ENCODE data around the gene WDR26.
"Not testable (repeated sequence)": the region's sequence is repeated elsewhere in the genome, so short reads cannot be mapped to it uniquely, and the experiment has no call there.

The WDR26 gene

DNA sequence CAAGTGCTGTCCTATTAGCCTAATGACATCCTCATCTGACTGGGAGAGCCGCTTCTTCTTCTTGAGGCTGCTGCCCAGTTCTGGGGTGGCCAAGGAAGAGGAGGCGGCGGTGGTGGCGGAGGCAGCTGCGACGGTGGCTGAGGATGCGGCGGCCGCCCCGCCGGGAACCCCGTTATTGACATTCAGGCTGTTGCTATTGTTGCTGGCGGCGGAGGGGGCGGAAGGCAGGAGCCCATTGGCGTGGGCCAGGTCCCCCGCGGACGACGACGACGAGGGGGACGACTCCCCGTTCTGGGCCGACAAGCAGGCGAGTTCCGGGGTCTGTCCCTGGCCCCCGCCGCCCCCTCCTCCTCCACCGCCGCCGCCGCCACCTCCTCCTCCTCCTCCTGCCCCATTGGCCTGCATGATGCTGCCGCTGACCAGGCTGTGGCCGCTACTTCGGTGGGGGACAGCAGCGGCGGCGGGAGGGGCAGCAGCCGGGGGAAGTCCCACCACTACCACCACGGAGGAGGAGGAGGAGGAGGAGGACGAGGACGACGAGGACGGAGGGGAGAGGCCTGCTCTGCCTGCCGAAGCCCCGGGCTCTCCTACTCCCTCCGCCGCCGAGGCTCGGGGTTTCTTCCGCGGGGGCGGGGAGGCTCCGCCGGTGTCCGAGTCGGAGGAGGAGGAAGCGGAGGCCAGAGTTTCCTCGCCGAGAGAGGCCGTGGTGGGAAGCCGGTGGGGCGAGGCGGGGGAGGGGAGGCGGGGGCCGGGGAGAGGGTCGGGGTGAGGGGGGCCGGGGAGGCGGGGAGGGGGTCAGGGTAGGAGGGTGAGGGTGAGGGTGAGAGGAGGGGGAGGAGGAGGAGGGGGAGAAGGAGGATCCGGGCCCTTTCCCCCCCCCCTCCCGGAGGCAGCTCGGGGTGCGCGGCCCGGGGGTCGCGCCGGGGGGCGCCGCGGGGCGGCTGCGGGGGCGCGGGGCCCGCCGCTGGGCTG, 610 bp downstream of the WDR26 start:
- no peak for DNase-seq

DNA sequence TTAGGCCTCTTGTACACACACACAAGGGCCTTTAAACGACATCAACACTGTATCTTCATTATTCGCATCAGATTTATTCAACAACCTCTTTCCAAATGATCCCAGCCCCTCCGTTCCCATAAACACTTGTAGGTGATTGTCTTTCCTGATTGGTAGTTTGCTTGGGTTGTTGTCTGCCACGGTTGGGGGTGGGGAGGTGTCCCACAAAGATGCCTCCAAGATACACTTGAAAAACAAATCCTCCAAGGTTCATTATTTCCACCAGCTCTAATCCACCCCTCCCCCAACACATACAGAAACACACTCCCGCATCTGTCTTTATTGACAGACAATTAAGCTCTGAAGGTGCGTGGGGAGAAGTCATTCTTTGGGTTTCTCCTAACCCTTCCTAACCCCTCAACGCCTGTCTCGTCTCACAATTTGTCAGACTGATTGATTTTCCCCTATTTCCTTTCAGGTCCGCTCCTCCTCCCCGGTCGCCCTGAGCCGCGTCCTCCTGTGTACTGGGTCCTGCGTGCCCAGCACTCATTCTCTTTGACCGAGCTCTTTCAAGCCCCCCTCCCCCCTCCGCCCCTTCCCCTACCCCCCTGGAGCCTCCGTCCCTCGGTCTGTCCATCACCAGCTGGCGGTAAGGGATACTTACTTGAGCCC, 1.4 kb downstream of the WDR26 start:
- DNase-seq, result no peak

DNA sequence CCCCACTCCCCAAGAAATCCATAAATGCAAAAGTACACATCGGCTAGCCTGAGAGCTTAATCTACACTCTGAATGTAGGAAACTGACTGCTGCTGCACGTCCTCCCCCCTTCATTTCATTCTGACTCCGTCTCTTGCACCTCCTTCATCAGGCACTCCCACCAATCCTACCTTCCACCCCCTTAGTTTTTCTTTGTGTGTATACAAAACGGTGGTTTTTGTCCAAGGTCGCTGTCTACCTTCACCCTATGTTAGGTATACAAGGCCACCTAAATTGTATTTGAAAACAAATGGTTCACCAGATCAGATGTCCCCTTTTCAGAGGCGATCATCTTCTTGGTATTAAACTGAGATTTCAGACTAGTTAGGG, 1.9 kb downstream of the WDR26 start:
- DNase-seq, result no peak

DNA sequence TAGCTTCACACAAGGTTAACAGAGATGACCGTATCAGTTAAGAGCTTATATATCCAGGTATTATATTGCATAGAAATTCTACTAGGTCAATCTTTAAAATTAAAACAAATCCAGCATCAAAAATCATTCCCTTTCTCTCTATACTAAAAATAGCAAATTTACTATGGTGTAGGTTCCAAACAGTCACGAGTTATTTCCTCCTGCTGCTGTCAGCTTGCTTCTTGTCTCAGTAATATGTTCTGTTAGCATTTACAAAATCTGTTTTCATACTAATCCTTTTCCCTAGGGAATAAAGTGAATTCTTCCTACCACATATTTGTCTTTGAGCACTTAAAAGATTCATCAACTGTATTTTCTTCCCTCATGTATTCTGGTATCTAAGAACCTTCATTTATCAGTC, 2.5 kb downstream of the WDR26 start:
- no peak for DNase-seq

DNA sequence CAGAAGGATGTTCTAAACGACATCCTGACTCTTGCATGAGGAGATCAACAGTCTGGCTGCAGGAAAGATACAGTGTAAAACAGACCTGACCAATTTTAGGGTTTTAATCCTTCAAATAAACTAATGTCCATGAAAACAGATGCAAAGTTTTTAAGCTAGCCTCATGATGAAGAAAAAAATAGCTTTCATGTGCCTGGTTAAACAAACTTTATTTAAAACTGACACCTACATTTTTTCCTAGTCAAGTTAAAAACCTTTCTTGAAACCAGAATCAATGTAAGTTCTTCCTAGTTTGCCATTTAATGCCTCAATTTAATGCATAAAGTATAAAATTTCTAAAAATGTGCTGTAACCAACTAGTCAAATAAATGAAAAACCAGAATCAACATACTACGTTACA, 2.9 kb downstream of the WDR26 start:
- no peak for DNase-seq

DNA sequence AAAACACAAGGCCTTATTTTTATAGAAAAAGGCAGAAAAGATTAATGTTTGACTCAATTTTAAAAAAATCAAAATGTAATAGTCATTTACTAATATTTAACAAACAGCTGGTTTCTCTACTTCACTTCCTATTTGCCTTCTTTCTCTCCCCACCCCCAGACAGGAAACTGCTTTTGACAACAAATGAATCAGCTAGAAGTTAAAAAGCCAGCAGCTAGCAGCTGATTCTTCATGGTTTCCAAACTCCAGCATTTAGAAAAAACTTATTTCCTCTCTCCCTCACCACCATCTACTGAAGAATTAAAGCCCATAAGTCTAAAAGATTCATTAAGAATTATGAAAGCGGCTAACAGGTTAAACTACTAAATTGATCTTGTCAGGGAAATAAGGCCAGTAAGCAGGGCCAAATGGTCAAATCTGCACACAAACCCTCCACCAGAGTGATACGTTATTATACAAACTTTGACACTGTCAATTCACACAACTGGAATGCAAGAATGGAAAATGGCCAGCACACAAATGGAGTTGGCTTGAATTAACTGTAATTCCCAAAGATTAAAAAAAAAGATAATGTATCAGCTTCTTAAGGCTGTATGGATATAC, 4.0 kb downstream of the WDR26 start:
- DNase-seq, result peak; percentile 78

DNA sequence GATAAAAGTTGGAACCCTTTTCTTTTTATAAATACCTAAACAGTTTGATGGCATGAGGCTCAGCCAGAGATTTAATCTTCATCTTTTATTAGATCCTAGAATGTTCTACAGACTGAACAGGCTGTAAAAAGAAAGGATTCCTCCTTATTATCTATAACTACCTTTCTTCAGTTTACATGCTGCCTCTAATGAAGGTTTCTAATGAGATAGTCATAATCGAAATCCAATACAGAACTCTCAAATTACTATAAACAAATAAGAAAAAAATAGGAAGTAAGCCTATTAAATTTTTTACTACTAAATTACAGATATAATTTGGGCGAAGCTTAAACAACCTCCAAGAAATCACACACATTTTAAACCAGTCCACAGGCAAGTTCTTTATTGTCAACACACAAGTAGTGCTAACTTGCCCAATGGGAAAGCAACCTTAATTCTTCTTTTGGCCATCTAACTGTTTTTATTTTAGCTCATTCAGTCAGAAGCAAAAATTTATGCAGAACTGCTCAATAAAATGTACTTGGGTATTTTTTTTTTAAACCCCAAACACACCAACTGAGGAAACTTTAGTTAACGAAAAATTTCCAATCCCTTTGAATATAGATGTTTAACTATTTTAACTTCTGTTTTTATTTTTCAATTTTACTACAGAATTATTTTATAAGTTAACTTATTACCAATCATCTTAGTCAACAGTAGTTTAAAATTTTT, 4.8 kb downstream of the WDR26 start:
- no peak for DNase-seq

DNA sequence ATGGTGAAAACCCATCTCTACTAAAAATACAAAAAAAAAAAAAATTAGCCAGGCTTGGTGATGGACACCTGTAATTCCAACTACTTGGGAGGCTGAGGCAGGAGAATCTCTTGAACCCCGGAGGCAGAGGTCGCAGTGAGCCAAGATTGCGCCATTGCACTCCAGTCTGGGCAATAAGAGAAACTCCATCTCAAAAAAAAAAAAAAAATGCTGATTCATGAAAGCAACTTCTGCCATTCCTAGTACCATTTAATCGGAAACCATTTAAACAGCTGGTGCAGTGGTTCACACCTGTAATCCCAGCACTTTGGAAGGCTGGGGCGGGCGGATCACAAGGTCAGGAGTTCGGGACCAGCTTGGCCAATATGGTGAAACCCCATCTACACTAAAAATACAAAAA, 5.9 kb downstream of the WDR26 start:
- not testable (repeated sequence) for DNase-seq

DNA sequence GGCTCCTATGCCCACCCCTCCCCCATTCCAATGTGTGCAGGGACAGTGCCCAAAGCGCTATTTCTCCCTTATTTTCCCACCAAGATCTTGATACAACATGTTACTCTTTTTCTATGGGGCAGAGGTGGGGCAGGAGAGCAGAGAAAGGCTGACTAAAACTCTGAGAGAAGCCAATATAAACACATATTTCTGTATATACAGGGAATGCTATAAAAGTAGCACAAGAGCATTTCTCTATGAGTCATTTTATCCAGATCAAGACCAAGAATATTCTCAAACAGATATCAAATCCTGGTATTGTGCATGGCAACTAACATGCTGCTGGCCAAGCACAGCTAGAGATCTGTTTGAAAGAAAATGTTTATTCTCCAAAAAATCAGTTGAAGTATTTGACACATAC, 7.3 kb downstream of the WDR26 start:
- peak; percentile 88 for DNase-seq

DNA sequence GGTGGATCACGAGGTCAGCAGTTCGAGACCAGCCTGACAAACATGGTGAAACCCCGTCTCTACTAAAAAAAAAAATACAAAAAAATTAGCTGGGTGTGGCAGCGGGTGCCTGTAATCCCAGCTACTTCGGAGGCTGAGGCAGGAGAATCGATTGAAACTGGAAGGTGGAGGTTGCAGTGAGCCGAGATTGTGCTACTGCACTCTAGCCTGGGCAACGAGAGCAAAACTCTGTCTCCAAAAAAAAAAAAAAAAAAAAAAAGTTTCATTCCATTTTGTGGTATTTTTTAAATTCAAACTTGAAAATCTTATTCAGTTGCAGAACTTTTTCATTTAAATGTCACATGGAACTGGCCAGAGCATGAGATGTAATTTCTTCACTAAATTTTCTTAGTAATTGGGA, 7.7 kb downstream of the WDR26 start:
- DNase-seq, result not testable (repeated sequence)

DNA sequence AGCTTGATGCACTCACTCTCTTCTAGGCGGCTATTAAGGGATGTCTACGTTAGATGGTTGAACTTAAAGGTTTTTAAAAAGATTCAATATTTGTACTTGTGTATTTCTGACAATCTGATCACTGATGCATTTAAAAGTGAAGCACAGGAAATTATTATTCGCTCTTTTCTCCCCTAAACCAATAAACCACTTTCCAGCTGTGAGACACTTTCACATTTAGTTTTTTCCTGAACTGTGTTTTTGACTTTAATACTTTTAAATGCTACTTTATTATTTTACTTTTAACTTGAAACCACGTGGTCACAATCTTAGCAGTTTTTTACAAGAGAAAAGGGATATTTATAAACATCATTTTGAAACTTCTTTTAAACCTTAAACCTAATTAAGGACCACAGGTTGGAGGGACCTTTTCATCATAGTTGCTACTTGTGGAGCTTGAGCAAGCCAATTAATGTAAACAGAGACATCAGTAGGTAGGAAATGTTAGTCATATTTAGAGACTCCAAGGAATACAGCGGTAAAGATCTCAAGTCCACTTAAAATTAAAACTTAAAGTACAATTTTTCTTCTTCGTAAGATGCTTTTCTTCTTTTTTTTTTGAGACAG, 9.2 kb downstream of the WDR26 start:
- DNase-seq, result no peak

DNA sequence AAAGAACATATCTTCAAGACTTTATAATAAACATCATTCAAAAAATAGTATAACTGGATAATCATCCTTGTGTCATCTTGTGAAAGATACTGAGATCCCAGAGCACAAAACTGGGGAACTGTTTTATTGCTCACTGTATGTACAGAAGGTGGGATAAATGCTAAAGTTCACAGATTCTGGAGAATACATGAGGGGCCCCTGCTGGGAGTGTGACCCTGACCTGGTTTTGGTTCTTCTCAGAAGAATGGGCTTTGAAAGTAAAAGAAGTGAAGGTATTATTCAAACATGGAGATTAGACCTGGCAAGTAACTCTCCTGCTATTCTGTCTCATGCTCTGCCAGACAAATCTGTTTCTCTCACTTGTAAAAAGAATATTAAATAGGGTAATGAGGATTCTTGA, 14.5 kb downstream of the WDR26 start:
- no peak for DNase-seq

DNA sequence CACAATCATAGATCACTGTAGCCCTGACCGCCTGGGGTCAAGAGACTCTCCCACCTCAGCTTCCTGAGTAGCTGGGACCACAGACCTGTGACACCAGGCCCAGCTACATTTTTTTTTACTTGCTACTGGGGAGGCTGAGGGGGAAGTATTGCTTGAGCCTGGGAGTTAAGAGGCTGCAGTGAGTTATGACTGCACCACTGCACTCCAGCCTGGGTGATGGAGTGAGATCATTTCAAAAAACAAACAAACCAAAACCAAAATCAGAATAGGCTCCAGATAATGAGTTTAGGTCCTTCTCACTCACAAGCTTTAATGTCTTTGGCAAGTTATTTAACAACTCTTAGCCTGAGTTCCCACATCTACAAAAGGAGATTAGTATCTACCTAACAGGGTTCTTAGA, 22.8 kb downstream of the WDR26 start:
- no peak for DNase-seq

DNA sequence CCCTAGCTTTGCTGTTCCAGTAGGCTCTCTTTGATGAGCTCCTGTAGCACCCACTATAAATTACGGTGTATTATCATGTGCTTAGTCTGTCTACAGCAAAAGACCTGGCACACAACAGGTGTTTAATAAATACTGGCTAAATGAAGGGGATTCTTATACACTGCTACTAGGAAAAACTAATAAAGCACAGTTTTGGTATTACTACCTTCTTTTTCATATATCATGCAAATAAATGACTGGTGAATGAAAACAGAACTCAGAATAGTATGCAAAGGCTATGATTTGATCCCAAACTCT, 26.4 kb downstream of the WDR26 start:
- DNase-seq, result no peak

DNA sequence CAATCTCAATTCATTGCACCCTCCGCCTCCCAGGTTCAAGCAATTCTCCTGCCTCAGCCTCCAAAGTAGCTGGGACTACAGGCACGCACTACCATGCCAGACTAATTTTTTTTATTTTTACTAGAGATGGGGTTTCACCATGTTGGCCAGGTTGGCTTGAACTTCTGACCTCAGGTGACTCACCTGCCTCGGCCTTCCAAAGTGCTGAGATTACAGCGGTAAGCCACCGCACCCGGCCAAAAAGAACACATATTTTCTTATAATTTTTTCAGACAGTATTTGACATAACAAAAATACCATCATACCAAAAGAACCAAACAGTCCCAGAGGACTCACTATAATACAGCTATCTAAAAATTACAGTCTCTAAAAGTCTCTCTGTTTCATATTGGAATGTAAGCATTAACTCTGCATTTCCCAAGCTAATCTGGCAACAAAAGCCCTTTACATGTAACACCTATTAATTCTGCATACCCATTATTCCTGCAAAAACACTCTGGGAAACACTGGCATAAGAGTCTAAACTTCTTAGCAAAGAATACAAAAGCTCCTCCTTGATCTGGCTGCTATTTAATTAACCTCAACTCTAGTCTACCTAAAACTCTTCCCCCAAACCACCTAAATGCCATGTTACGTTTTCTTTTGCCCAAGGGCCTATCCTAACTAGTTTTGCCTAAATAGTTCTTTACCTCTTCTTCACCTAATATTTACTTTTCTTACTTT, 26.9 kb downstream of the WDR26 start:
- no peak for DNase-seq

DNA sequence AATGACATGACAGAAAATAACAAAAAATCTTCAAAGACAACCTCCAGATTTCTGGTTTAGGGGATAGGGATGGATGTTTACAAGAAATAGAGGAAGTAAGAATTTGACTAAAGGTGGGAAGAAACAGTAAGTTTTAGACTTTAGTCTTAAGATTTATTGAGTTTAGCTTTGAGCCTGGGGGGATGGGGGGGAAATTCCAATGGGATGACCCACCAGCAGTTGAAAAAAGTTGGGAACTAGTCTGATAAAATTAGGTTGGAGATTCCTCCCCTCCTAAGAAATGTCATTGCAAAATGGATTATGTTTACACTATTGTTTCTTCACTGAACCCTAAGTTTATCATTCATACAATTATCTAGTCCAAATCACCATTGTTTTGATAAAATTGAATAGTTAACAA, 28.4 kb downstream of the WDR26 start:
- peak; percentile 11 for DNase-seq

DNA sequence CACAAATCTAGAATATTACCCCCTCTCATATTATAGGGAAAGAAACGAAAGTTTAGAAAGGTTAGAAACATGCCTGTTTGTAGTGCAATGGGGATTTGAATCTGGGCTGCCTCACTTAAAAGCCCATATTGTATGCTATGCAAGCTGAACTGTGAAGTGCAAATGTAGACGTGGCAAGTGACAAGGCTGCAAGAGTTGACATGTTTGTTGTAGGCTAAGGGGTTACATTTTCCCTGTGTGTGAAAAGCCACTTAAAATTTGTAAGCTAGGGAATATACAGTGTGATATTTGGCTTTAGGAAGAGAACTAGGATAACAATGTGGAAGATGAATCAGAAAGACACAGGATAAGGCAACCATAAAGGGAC, 29.0 kb downstream of the WDR26 start:
- no peak for DNase-seq

DNA sequence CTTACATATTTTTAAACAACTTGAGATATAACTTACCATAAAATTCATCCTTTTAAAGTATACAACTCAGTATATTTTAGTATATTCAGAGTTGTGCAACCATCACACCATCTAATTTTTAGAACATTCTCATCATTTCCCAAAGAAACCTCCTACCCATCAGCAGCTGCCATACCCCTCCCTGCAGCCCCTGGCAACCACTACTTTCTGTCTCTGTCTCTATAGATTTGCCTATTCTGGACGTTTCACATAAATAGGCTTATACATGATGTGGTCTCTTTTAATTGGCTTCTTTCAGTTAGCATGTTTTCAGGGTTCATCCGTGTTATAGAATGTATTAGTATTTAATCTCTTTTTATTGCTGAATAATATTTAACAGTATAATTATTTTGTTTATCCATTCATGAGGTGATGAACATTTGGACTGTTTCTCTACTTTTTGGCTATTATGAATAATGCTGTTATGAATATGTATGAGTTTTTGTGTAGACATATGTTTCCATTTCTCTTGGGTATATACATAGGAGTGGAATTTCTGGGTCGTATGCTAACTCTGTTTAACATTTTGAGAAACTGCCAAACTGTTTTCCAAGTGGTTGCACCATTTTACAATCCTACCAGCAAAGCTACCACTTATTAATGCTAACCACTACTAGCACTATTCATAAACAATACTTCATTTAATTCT, 29.5 kb downstream of the WDR26 start:
- DNase-seq, result no peak

DNA sequence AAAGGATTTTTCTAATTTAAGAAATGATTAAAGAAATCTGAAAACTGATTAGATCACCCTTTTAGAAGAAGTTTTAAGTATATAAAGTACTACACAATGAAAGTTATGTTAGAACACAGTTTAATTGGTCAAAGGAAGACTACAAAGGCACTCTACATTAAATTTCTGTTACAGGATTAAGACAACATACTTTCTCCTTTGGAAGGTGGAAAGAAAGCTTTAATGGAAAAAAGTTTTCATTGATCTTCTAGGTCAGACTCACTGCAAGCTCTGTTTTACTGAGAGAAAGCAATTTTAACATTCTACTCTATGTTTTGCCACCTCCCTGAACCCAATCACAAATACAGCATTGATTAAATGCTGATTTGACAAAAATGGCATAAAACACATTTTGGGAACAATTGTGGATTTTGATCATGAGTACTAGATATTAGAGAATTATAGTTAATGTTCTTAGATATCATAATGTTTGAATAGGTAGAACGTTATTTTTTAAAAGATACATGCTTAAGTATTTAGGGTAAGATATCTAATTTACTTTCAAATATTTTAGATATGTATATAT, 32.0 kb downstream of the WDR26 start:
- no peak for DNase-seq

DNA sequence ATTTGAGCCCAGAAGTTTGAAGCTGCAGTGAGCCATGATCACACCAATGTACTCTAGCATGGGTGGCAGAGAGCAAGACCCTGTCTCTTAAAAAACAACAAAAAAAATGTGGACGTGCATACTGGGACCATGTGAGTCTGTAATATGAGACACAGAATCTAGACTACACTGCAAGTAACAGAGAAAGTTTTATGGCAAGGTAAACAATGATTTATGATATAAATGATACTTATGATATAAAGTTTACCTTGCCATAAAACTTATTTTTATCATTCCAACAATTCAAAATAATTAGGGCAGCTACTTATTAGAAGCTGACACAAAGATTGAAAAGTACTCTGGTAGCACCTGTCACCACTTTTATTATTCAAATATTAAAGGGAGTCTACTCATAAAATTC, 34.7 kb downstream of the WDR26 start:
- DNase-seq, result no peak

DNA sequence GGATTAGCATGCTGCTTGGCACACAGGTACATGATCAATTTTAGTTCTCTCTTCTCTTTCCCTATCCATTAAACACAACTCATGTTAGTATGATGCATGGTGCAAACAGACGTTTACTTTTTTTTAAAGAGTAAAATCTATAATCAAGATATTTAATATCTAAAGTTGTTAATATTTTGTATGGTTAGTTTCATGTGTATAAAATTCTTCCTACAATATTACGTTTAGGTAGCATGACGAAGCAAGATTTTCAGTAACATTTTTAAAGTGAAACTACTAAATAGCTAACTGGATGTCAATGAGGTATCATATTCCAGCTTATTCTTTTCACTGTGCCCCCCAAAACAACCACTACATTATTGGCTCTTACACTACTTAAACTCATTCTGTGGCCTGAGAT, 41.3 kb downstream of the WDR26 start:
- DNase-seq, result no peak

Measured in HCEC 1CT (cell line).